Measurements from ENCODE around the gene ZMYND10.

ZMYND10 gene

DNA sequence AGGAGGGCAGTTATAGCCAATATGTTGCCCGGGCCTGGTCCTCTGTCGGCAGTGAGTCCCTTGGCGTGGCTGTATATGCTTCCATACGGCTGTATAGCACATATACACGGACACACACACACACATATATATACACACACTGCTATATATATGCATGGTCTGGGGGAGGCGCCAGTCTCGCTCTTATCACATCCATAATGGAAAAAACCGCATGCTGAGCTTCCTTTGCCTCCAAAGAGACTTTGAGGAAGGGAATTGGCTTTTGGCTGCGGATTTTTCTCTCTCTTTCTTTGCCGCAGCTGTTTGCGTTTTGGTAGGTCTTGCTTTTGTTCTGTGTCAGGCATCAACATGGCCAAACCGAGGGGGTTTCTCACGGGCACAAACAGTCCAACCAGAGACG lies 25.1 kb upstream of the ZMYND10 start:
- DNase-seq = no peak

DNA sequence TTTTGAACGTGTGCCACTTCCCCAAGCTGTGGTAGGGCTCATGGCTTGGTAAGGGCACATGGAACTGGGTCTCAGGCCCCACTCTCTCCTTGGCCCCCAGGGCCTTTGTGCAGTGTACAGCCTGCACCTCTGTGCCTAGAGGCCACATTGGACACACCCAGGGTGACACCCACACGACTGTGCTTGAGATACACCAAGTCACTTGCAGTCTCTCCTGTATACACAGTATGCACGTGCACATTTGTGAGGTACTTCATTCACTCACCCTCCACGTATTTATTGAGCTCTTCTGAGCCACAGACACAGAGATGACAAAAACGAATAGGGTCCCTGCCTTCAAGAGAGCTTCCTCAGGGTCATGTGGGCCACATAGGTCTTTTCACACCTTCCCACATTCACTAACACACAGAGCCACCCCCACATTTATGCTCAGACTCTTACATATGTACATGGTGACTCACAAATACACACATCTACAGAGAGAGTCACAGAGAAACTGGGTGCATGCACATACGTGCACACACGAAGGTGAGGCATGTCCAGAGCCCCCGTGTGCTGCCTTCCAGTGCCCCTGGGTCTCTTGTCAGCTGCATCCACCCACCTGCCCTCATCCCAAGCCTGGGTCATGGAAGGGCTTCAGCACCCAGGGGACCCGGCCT lies 23.6 kb upstream of the ZMYND10 start:
- no peak for DNase-seq

DNA sequence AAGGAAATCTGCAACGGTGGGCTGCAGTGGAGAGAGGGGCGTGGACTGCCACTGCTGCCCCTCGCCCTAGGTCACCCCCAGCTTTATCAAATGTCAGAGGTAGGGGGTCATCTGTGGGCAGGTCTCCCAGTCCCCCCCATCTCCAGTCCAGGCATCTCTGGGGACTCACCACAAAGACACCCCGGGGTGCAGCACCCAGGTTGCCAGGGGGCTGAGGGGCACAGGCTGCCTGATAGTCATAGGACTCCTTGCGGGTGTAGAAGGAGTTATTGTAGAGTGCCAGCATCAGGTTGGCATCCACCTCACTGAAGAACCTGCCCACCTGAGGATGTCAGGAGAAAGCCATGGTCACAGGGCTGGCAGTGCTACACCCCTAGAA lies 20.3 kb upstream of the ZMYND10 start:
- no peak for DNase-seq

DNA sequence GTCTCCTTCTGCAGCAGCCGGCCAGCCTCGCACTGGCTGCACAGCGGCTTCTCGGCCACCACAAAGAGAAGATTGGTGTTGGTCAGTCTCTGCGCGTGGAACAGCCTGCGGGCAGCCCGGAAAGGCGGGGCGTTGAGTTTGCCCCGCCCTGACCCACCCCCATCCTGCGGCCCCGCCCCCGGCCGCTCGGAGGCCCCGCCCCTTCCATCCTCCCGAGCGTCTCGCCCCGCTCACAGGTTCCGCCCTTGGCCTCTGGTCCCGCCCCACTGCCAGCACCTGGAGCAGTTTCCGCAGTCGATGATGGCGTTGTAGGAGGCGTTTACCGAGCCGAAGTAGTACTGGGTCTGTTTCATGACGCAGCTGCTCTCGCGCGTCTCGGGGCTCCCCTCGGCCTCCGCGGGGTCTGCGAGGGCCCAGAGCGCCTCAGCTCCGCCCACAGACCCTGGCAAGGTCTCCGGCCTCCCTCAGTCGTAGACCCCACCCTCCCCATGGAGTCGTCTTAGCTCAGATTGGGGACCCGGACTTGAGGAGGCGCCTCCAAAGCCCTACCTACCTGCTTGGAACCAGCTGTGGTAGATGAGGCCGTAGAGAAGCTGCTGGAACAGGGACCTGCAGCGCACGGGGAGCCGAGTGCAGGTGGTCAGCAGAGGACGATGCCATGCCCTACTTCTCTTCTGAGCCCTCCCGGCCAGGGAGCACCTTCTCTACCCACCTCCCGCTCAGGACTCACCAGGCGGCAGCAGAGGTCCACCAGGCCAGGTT lies 19.7 kb upstream of the ZMYND10 start:
- peak; percentile 76 for DNase-seq

DNA sequence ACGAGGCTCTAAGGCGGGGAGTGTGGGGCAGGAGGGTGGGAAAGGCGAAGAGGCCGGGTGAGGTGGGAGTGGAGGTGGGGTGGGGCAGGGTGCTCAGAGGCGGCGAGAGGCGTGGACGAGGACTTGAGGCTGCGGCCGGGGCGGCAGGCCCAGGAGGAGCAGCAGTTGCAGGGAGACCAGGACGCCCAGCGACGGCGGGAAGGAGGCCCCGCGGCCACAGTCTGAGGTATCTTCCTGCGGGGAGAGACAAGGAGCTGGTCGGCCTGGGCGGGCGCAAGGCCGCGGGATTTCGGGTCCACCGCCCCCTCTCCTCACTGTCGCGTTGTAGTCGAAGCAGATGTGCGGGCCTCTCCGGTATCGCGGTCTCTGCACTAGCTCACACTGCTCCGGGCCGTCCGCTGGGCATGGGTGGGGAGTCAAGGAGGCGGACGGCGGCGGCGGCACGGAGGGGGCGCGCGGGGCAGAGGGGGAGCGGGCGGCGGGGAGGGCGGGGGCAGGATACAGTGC lies 19.1 kb upstream of the ZMYND10 start:
- DNase-seq = no peak

DNA sequence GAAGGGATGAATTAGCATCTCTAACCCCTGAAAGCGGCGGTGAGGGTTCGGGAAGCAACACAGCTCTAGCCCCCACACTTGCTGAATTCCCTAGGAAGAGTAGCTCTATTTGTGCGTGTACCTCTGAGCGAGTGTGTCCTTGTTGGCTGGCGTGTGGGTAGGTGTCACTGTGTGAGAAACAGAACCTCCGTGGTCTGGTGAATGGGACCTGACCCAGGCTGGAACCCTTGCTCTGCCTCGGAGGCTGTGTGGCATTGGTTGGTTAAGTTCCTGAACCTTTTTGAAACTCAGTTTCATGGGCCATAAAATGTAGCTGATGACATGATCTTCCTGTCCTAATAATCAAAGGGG lies 14.2 kb upstream of the ZMYND10 start:
- no peak for DNase-seq

DNA sequence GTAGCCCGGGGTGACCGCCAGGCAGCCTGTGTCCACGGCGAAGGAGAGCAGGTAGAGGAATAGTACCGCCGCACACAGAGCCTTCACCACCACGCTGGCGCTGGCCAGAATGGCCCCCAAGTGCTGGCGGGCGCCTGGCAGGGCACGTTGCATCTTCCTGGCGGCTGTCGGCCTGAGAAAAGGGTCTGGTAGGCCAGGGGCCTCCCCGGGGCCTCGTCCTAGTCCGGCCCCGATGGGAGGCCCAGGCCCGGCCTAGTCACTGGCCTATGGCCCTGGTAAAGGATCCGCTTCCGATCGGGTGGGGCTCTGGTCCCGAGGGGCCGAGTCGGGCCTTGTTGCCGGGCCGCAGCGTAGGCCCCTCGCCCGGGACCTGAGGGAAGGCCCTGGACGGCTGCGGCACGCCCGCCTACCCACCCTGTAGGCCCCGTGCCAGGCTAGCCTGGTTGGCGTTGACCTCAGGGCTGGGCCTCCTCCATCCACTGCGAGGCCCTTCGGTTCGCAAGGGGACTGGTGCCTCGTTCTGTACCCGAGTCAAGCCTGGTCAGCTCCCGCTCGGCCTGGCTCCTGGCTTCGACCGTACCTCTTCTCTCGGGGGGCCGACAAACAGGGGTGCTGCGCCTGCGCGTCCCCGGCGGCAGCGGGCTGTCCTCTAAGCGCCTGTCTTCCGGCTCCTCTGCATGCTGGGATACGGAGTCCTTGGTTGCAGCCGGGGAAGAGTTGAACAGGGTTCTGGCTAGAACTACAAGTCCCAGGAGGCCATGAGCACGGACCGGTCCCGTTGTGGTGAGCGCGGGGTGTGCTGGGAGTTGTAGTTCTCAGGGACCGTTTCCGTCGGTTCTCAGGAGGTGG lies 13.6 kb upstream of the ZMYND10 start, which contains the start of gene TMEM115:
TMEM115 (minus strand) TSS at position 611 of the 849 bp plus-strand sequence; CDS start at position 153, 458 bp downstream.
- DNase-seq = peak; percentile 91

DNA sequence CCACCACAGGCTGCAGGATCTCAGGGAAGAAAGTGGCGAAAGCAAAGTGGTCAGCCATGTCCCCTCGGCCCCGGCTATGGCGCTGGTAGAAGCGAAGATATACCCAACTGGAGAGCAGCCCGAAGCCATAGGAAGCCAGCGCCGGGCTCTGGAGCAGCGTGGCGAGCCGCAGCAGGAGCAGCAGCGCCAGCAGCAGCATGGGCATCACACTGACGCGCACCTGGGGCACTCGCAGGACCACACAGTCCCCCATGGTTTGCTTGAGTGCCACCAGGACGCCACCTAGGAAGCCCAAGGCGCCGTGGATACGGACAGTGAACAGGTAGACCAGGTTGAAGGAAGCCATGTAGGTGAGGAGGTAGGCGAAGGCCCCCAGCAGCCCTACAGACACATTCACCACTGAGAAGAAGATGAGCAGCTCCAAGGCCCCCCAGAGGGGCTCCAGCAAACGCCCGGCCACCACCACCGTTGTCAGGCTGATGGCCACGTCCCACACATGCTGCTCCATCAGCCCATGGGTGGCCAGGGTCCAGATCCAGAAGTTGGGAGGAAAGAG lies 12.9 kb upstream of the ZMYND10 start:
- DNase-seq = no peak

DNA sequence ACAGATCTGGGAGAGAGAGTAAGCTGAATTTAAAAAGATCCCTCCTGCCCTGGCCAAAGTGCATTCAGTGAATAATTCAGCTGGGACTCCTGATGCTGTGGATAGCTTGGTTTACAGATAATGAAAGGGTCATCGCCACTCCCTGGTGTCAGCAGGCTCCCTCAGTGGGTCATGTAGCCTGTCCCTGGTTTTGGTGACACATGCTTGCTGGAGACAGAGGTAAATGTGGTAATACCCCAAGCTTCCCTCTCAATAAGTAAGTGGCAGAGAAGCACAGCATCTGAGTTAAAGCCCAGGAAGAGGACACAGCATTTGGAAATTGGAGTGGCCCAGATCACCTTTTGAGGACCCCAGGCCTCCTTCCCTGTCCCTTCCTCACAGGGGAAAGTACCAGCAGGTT lies 11.9 kb upstream of the ZMYND10 start:
- DNase-seq = no peak

DNA sequence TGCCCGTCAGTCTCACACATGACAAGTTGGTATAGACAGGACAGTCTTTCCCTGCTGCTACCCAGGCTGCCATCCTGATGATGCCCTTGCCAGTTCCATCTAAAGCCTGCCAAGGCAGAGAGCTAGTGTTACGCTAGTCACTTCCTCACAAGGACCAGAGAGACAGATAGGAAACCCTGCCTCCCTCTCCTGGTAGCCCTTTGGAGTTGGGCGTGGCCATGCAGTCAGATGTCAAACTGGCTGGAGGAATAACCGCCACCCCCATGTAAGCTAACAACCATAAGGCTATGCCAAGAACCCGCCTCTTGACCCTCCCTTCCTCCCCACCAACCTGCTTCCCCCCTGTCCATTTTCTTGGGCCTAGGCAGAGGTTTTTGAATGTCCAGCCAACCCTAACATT lies 11.0 kb upstream of the ZMYND10 start:
- DNase-seq = no peak

DNA sequence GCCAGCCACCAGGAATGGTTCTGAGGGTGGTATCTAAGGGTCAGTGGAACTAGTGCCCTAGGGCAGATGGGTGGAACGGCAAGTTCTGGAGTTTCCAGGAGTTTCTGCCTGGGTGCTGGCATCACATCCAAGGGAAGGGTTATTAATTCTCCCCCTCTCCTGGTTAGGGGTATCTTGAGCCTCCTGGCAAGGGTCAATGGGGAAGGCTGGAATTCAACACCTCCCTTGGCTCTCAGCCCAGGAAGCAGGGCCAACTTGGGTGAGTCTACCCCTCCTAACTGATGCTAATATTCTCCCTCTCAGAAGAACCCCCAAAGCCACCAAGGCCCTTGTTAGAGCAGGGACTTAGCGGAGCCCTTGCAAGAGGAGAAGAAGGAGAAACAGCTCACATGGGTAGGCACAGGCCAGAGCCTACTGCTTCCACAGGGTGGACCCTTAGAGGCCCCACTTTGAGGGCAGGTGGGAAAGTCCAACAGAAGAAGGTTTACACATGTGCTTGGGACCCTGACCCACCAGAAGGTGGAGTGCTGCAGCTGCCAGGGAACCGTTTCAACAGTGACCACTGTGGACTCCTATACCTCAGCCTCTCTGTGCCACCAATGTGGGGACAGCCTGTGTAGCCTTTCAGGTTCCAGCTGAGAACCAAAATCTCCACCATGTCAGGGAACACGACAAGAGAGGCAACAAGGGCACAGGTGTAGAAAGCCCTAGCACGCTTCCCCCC lies 10.5 kb upstream of the ZMYND10 start:
- no peak for DNase-seq

DNA sequence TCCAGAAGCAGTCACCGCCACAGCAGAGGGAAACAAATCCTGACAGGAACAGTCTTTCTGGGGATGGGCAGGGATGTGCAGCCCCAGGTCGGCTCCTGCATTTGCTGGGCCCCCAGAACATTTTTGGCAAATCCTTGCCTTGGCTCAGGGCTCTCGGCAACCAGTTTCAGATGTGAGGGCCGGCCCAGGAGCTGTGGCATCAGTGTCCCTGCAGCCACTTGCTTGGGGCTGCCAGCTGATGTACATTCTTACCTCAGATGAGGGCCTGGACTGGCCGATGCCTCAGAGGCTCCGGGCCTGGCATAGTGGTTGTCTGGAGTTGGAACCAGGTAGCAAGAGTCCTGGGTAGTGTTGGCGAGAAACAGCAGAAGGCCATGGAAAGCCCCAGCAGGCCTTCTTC lies 9.3 kb upstream of the ZMYND10 start:
- no peak for DNase-seq

DNA sequence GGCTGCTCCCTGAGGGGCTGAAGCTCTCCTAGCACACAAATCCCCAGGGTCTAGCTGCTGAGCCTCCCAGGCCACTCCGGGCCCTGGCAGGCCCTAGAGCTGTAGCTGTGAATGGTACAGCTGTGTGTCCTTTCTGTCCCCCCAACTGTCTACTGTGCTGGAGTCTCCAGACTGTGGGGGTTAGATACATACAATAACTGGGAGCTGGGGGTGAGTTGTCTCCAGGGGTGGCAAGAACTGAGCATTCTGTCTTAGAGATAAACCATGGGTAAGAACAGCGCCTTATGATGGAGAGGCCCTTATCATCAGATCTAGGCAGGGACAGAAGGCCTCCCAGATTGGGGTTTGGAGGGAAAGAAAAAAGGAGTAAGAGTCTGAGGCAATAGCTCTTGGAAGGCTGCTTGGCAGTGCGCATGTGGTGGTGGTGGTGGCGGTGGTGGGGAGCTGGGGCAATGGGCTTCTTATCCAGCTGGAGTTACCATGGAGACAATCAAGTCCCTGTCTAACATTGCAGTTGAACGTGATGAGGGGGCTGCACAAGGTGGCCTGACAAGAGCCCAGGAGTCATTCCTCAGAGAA lies 8.7 kb upstream of the ZMYND10 start:
- DNase-seq = no peak

DNA sequence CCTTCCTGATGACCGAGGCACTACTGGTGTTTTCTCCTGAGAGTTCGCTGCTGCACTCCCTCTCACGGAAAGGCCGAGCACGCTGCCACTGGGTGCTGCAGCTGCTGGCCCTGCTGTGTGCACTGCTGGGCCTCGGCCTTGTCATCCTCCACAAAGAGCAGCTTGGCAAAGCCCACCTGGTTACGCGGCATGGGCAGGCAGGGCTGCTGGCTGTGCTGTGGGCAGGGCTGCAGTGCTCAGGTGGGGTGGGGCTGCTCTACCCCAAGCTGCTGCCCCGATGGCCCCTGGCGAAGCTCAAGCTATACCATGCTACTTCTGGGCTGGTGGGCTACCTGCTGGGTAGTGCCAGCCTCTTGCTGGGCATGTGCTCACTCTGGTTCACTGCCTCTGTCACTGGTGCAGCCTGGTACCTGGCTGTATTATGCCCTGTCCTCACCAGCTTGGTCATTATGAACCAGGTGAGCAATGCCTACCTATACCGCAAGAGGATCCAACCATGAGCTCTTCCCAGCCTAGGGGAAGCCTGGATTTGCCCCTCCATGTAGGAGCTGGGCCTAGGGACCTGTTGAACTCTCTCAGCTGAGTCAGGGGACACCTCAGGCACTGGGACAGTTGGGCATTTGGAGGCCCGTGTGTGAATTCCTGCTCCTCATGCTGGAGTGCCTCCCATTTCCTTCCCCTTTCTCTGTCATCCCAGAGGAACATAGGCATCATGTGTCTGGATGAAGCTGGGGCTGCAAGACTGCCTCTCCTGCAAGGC lies 7.9 kb upstream of the ZMYND10 start:
- DNase-seq = no peak

DNA sequence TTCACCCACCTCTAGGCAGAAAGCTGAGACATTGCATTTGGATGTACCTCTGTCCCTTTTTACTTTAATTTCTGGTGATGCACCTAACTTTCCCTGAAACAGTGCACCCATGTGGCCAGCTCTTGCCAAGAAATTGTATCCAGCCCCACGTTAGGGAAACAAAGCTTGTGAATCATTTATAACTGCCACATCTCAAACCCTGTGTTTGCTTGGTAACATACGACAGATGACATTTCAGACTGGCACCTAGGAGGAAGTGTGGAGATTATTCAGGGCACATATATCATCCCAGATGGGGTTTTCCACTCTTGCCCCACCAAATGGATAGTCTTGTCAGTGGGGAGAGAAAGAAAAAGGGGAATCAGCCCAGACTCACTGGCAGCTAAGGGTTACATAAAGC lies 7.2 kb upstream of the ZMYND10 start:
- DNase-seq = peak; percentile 8

DNA sequence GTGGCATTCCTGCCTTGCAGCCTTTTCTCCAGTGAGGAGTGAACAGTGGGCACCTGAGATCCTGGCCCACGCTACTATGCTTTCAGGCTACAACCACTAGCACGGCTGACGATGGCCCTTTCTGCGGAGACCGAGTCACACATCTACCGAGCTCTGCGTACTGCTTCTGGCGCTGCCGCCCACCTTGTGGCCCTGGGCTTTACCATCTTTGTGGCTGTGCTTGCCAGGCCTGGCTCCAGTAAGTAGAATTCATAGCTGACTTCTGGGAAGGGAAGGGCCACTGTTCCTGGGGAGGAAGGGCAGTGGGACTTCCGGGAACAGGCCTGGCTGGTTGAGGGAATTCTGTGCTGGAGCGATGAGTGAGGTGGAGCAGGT lies 5.8 kb upstream of the ZMYND10 start:
- no peak for DNase-seq

DNA sequence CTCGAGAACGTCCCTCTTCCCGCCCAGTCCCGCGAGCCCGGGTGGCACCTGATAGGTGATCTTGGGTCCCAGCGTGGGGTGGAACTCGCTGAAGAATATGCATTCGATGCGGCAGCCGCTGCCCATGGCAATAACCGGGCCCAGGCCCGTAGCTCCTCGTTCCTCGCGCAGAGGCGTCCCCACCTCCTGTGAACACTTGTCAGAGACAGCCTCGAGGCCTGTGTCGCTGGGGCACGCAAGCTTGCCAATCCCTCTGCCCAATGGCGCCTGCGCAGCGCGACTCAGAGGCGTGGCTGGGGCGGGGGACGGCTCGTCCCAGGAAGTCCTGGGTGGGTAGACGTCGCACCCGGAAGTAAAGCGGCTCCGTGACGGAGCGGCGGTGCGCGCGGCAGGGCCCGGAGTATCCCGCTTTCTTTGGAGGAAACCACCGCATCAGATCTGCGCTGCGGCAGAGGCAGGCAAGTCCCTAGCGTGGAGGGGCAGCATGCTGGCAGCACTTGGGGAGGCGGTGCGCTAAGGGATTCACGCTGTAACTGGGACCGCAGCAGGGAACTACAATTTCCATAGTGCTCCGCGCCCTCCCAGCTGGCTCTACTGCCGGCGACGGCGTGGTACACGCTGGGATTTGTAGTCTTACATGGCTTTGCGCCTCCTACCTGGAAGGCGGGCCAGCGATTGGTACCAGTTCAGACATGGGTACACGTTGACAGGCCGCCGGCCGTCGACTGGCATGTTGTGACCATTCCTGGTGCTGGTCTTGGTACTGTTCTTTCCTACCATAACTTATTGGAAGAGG lies 5.2 kb upstream of the ZMYND10 start, which contains the start of the genes CYB561D2 and NPRL2:
CYB561D2 (plus strand) TSS at position 336 of the 796 bp plus-strand sequence. CDS start 572 bp downstream, outside the sequence.
NPRL2 (minus strand) TSS at position 249 of the 796 bp plus-strand sequence; CDS start at position 126, 123 bp downstream.
- DNase-seq = peak; percentile 85

DNA sequence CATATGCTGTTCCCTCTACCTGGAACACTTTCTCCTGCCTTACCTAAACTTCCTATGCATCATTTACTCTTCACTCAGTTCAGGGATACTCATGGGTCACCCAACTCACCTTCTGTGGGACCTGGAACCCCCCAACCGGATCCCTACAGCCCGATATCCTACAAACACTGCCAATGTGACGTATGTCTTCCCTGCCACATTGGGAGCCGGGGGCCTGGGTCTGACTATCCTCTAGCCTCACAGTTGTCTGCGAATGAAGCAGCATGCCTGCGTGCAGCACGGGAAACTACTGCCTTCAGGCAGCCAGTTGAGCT lies 4.6 kb upstream of the ZMYND10 start:
- DNase-seq = no peak

DNA sequence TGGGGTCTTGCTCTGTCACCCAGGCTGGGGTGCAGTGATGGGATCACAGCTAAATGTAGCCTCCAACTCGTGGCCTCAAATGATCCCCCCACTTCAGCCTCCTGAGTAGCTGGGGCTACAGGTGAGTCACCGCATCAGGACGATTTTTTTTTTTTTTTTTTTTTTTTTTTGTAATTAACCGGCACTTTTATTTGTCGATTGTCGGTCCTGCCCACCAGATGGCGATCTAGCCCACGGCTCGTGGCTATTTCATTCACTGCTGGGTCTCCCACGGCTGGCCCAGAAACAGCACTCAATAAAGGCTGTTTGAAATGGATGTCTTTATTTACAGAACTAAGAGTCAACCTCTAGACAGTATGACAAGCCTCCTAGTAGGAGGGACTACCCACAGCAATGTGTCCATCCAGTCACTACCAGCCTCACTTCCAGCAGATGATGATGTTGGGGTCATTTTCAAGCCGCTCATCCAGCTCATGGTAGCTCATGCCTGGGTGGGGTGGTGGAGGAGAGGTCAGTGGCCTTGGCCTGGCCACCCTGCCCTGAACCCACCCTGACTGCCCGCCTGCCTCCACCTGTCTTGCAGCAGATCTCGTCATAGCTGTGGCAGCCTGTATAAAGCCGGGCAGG lies 1.8 kb upstream of the ZMYND10 start:
- peak; percentile 49 for DNase-seq

DNA sequence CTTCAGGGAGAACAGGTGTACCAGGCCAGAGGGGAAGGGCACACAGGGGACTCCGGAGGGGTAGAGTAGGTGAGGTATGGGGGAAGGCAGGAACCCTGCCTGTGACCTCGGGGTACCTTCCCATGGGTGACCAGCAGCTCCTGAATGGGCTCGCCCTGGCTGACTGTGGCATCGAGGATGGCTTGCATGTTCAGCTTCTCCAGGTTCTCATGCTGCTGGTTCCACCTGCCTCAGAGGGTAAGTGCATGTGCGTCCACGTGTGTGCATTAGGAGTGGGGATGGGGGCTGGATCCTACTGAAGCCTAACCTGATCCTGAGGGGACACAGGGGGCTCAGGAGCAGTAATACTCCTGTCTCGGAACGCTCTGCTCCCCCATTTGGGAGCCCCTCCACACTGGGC lies 524 bp downstream of the ZMYND10 start:
- DNase-seq = no peak
